ENCODE results near the gene OBP2B.
"Not testable (repeated sequence)": the region's sequence is repeated elsewhere in the genome, so short reads cannot be mapped to it uniquely, and the experiment has no call there.

OBP2B gene

DNA sequence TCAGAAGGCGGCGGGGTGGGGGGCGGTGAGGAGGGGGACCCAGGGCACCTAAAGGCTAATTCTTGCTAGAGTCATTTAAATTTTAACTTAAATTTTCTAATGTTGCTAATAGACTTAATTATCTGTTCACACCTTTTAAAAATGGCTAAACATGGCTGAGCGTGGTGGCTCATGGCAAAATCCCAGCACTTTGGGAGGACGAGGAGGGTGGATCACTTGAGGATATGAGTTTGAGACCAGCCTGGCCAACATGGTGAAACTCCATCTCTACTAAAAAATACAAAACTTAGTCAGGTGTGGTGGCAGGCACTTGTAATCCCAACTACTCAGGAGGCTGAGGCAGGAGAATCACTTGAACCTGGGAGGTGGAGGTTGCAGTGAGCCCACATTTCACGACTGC, 42.2 kb upstream of the OBP2B start:
- not testable (repeated sequence) for H3K36me3 ChIP-seq (ENCODE audit: control insufficient read depth, insufficient read depth, low read length); H3K27ac ChIP-seq (ENCODE audit: low read length); H3K9me3 ChIP-seq (ENCODE audit: control insufficient read depth, insufficient read depth, low read length); H3K4me1 ChIP-seq (ENCODE audit: control insufficient read depth, insufficient read depth, low read length); H3K27me3 ChIP-seq (ENCODE audit: control insufficient read depth, insufficient read depth, low read length); DNase-seq (ENCODE audit: low read depth, low spot score); H3K4me3 ChIP-seq (ENCODE audit: low read length)
- no CpG with 5 or more reads among the region's 6 CpGs for whole genome bisulfite sequencing (ENCODE audit: insufficient coverage, insufficient read length)

GRCh38 chr9:133250741-133251170, 41.7 kb upstream of the OBP2B start:
- no peak for DNase-seq (ENCODE audit: low read depth, low spot score)
- no CpG with 5 or more reads among the region's 5 CpGs for WGBS (ENCODE audit: insufficient coverage, insufficient read length)
- no peaks in the 10 kb centered on the region for H3K36me3 ChIP-seq (ENCODE audit: control insufficient read depth, insufficient read depth, low read length)

GRCh38 chr9:133249337-133249736, 40.3 kb upstream of the OBP2B start:
- Histone ChIP-seq H3K36me3 (ENCODE audit: control insufficient read depth, insufficient read depth, low read length) (no peaks in the 10 kb centered on the region), H3K27me3 (ENCODE audit: control insufficient read depth, insufficient read depth, low read length) (no peaks in the 10 kb centered on the region), H3K9me3 (ENCODE audit: control insufficient read depth, insufficient read depth, low read length) (no peaks in the 10 kb centered on the region), H3K27ac (ENCODE audit: low read length) (no peak overlapping the region), H3K4me3 (ENCODE audit: low read length) (no peak overlapping the region), H3K4me1 (ENCODE audit: control insufficient read depth, insufficient read depth, low read length) (no peaks in the 10 kb centered on the region)
- WGBS (ENCODE audit: insufficient coverage, insufficient read length): no CpG with 5 or more reads among the region's 1 CpG
- no peak for DNase-seq (ENCODE audit: low read depth, low spot score)

More at GRCh38 chr9:133250741-133251170, 41.7 kb upstream of the OBP2B start:
- no peaks in the 10 kb centered on the region for H3K9me3 ChIP-seq (ENCODE audit: control insufficient read depth, insufficient read depth, low read length)
- H3K27me3 ChIP-seq (ENCODE audit: control insufficient read depth, insufficient read depth, low read length): no peaks in the 10 kb centered on the region
- H3K4me3 ChIP-seq (ENCODE audit: low read length): no peak overlapping the region
- H3K27ac ChIP-seq (ENCODE audit: low read length): no peak overlapping the region
- no peaks in the 10 kb centered on the region for H3K4me1 ChIP-seq (ENCODE audit: control insufficient read depth, insufficient read depth, low read length)

GRCh38 chr9:133248726-133249295, 39.8 kb upstream of the OBP2B start:
- no peak for DNase-seq (ENCODE audit: low read depth, low spot score)
- Histone ChIP-seq H3K9me3 (ENCODE audit: control insufficient read depth, insufficient read depth, low read length) (no peaks in the 10 kb centered on the region), H3K4me3 (ENCODE audit: low read length) (no peak overlapping the region), H3K36me3 (ENCODE audit: control insufficient read depth, insufficient read depth, low read length) (no peaks in the 10 kb centered on the region), H3K27me3 (ENCODE audit: control insufficient read depth, insufficient read depth, low read length) (no peaks in the 10 kb centered on the region), H3K4me1 (ENCODE audit: control insufficient read depth, insufficient read depth, low read length) (no peaks in the 10 kb centered on the region), H3K27ac (ENCODE audit: low read length) (no peak overlapping the region)
- WGBS (ENCODE audit: insufficient coverage, insufficient read length): no CpG with 5 or more reads among the region's 8 CpGs

GRCh38 chr9:133247632-133248031, 38.6 kb upstream of the OBP2B start:
- Histone ChIP-seq H3K27ac (ENCODE audit: low read length) (no peak overlapping the region), H3K9me3 (ENCODE audit: control insufficient read depth, insufficient read depth, low read length) (no peaks in the 10 kb centered on the region), H3K27me3 (ENCODE audit: control insufficient read depth, insufficient read depth, low read length) (no peaks in the 10 kb centered on the region), H3K4me1 (ENCODE audit: control insufficient read depth, insufficient read depth, low read length) (no peaks in the 10 kb centered on the region), H3K36me3 (ENCODE audit: control insufficient read depth, insufficient read depth, low read length) (no peaks in the 10 kb centered on the region), H3K4me3 (ENCODE audit: low read length) (no peak overlapping the region)
- no peak for DNase-seq (ENCODE audit: low read depth, low spot score)
- WGBS (ENCODE audit: insufficient coverage, insufficient read length): no CpG with 5 or more reads among the region's 6 CpGs

DNA sequence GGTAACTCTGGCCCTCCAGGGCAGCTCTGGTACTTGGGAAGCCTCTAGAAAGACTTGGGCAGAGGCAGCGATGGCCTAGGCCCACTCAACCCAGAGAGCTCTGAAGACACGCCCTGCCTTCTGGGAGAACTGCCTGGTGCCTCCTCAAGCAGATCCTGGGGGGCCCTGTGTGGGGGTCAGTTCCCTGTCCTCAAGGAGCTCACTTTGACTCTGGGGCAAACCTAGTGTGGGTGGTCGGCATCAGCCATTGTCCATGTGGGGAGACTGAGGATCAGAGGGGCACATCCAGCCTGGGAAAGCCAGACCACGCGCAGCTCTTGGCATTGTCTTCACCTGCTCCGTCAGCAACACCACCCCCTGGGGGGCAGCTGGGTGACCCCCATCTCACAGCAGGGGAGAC, 37.9 kb upstream of the OBP2B start:
- Histone ChIP-seq H3K36me3 (ENCODE audit: control insufficient read depth, insufficient read depth, low read length) (no peaks in the 10 kb centered on the region), H3K9me3 (ENCODE audit: control insufficient read depth, insufficient read depth, low read length) (no peaks in the 10 kb centered on the region), H3K4me3 (ENCODE audit: low read length) (no peak overlapping the region), H3K4me1 (ENCODE audit: control insufficient read depth, insufficient read depth, low read length) (no peaks in the 10 kb centered on the region), H3K27me3 (ENCODE audit: control insufficient read depth, insufficient read depth, low read length) (no peaks in the 10 kb centered on the region), H3K27ac (ENCODE audit: low read length) (no peak overlapping the region)
- DNase-seq (ENCODE audit: low read depth, low spot score): no peak
- WGBS (ENCODE audit: insufficient coverage, insufficient read length): no CpG with 5 or more reads among the region's 6 CpGs

- no peak for DNase-seq (ENCODE audit: low read depth, low spot score)
- H3K36me3 ChIP-seq (ENCODE audit: control insufficient read depth, insufficient read depth, low read length): no peaks in the 10 kb centered on the region
- no peaks in the 10 kb centered on the region for H3K9me3 ChIP-seq (ENCODE audit: control insufficient read depth, insufficient read depth, low read length)
- WGBS (ENCODE audit: insufficient coverage, insufficient read length): no CpG with 5 or more reads among the region's 16 CpGs
- no peak overlapping the region for H3K4me3 ChIP-seq (ENCODE audit: low read length)
- H3K4me1 ChIP-seq (ENCODE audit: control insufficient read depth, insufficient read depth, low read length): no peaks in the 10 kb centered on the region
- no peaks in the 10 kb centered on the region for H3K27me3 ChIP-seq (ENCODE audit: control insufficient read depth, insufficient read depth, low read length)
- no peak overlapping the region for H3K27ac ChIP-seq (ENCODE audit: low read length)
Measured at GRCh38 chr9:133246562-133246961, 37.5 kb upstream of the OBP2B start.

- Histone ChIP-seq H3K36me3 (ENCODE audit: control insufficient read depth, insufficient read depth, low read length) (no peaks in the 10 kb centered on the region), H3K4me1 (ENCODE audit: control insufficient read depth, insufficient read depth, low read length) (no peaks in the 10 kb centered on the region), H3K4me3 (ENCODE audit: low read length) (no peak overlapping the region), H3K27ac (ENCODE audit: low read length) (no peak overlapping the region), H3K9me3 (ENCODE audit: control insufficient read depth, insufficient read depth, low read length) (no peaks in the 10 kb centered on the region), H3K27me3 (ENCODE audit: control insufficient read depth, insufficient read depth, low read length) (no peaks in the 10 kb centered on the region)
- DNase-seq (ENCODE audit: low read depth, low spot score): no peak
- no CpG with 5 or more reads among the region's 8 CpGs for WGBS (ENCODE audit: insufficient coverage, insufficient read length)
Measured at GRCh38 chr9:133242991-133243390, 33.9 kb upstream of the OBP2B start.

- WGBS (ENCODE audit: insufficient coverage, insufficient read length): 100% methylated on average over 1 of the region's 14 CpGs
- DNase-seq (ENCODE audit: low read depth, low spot score): no peak
- H3K36me3 ChIP-seq (ENCODE audit: control insufficient read depth, insufficient read depth, low read length): no peaks in the 10 kb centered on the region
Measured at GRCh38 chr9:133242241-133242640, 33.2 kb upstream of the OBP2B start.

DNA sequence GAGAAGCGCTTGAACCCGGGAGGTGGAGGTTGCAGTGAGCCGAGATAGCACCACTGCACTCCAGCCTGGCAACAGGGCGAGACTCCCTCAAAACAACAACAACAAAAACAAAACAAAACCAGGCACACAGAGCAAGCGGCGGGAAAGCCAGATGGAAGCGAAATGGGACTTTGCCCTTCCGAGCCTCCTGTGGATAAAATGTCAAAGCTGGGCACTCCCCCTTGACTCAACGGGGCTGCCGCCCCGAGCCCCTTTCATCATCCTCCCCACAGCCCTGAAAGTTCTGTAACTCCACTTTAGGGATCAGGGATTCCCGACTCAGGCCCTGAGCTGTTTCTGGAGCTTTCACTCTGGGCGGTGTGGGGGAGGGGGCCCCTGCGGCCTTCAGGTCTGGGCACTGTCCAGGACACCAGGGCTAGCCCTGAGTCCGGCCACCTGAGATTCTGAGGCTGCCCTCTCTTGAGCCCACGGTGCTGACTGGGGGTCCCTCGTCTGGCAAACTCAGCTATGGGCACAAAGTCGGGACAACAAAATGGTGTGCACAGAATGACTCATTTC, 30.6 kb upstream of the OBP2B start:
- Histone ChIP-seq H3K27ac (ENCODE audit: low read length) (no peak overlapping the region), H3K27me3 (ENCODE audit: control insufficient read depth, insufficient read depth, low read length) (no peaks in the 10 kb centered on the region; the same call in 1 of the 2 replicates)

More at GRCh38 chr9:133242241-133242640, 33.2 kb upstream of the OBP2B start:
- Histone ChIP-seq H3K9me3 (ENCODE audit: control insufficient read depth, insufficient read depth, low read length) (no peaks in the 10 kb centered on the region), H3K27ac (ENCODE audit: low read length) (no peak overlapping the region), H3K4me3 (ENCODE audit: low read length) (no peak overlapping the region), H3K4me1 (ENCODE audit: control insufficient read depth, insufficient read depth, low read length) (no peaks in the 10 kb centered on the region), H3K27me3 (ENCODE audit: control insufficient read depth, insufficient read depth, low read length) (no peaks in the 10 kb centered on the region; the same call in 1 of the 2 replicates)

More for the DNA sequence above, 30.6 kb upstream of the OBP2B start:
- Histone ChIP-seq H3K9me3 (ENCODE audit: control insufficient read depth, insufficient read depth, low read length) (no peaks in the 10 kb centered on the region), H3K4me3 (ENCODE audit: low read length) (no peak overlapping the region), H3K4me1 (ENCODE audit: control insufficient read depth, insufficient read depth, low read length) (no peaks in the 10 kb centered on the region), H3K36me3 (ENCODE audit: control insufficient read depth, insufficient read depth, low read length) (no peaks in the 10 kb centered on the region)
- WGBS (ENCODE audit: insufficient coverage, insufficient read length): no CpG with 5 or more reads among the region's 18 CpGs
- no peak for DNase-seq (ENCODE audit: low read depth, low spot score)
